ENCODE measurements around the gene CLMN.

Gene CLMN

GRCh38 chr14:95256002-95256775, 63.5 kb downstream of the CLMN start:
- H3K4me3 ChIP-seq (ENCODE audit: low read length) = no peak overlapping the region
- no peak for TF ChIP-seq CTCF (conservative IDR thresholded peaks at IDR 0.05; ENCODE audit: low read depth, low read length)
- DNase-seq (ENCODE audit: low read depth) = no peak

GRCh38 chr14:95255487-95255886, 64.2 kb downstream of the CLMN start:
- no peak overlapping the region for H3K4me3 ChIP-seq (ENCODE audit: low read length)
- TF ChIP-seq CTCF (conservative IDR thresholded peaks at IDR 0.05; ENCODE audit: low read depth, low read length) = no peak
- DNase-seq (ENCODE audit: low read depth) = peak; percentile 25

- no peak overlapping the region for H3K4me3 ChIP-seq (ENCODE audit: low read length)
- DNase-seq (ENCODE audit: low read depth) = no peak
- TF ChIP-seq CTCF (conservative IDR thresholded peaks at IDR 0.05; ENCODE audit: low read depth, low read length) = no peak
These were observed 64.7 kb downstream of the CLMN start for GRCh38 chr14:95255013-95255412.

GRCh38 chr14:95254288-95254687, 65.4 kb downstream of the CLMN start:
- no peak overlapping the region for H3K4me3 ChIP-seq (ENCODE audit: low read length)
- no peak for DNase-seq (ENCODE audit: low read depth)
- no peak for TF ChIP-seq CTCF (conservative IDR thresholded peaks at IDR 0.05; ENCODE audit: low read depth, low read length)

- H3K4me3 ChIP-seq (ENCODE audit: low read length) = no peak overlapping the region
- no peak for TF ChIP-seq CTCF (conservative IDR thresholded peaks at IDR 0.05; ENCODE audit: low read depth, low read length)
- DNase-seq (ENCODE audit: low read depth) = no peak
These were observed 66.6 kb downstream of the CLMN start for GRCh38 chr14:95253039-95253630.

GRCh38 chr14:95252219-95252618, 67.5 kb downstream of the CLMN start:
- H3K4me3 ChIP-seq (ENCODE audit: low read length) = no peak overlapping the region
- no peak for TF ChIP-seq CTCF (conservative IDR thresholded peaks at IDR 0.05; ENCODE audit: low read depth, low read length)

GRCh38 chr14:95250936-95251335, 68.8 kb downstream of the CLMN start:
- H3K4me3 ChIP-seq (ENCODE audit: low read length) = no peak overlapping the region
- no peak for TF ChIP-seq CTCF (conservative IDR thresholded peaks at IDR 0.05; ENCODE audit: low read depth, low read length)
- DNase-seq (ENCODE audit: low read depth) = no peak

More at GRCh38 chr14:95252219-95252618, 67.5 kb downstream of the CLMN start:
- no peak for DNase-seq (ENCODE audit: low read depth)
